GM21515 (cell line): ENCODE data around the gene TNNT3.

ENCODE experiments used
- ATAC-seq: cut with Tn5 transposase; IDR thresholded peaks from one replicate; pipeline ENCODE4 v1.9.1; 2021; ENCODE audit not compliant: unreplicated experiment

The TNNT3 gene

DNA sequence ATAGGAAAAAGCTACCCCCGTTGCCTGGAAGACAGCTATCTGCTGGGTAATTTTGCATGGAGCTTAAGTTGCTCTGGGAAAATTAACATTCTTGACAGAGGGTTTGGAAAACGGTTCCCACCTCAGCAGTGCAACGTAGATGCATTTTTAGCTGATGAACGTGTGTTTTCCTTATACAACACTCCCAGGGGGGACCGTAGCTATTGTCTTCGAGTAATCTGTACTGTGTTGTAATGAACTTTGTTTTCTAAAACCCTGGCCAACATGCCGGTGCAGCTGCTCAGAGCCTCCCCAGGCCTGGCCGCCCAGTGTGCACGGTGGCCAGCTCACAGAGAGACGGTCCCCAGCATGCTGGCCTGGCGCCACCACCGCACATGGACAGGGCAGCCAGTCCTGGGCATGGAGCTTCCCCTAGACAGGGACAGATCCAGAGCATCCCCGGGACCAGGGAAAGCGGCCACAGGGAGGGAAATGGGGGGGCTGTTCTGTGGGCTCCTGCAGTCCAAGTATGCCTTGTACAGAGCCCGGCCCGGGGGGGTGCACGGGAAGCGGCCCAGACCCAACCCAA is 2.2 kb downstream of the TNNT3 start:
- no peak for ATAC-seq

DNA sequence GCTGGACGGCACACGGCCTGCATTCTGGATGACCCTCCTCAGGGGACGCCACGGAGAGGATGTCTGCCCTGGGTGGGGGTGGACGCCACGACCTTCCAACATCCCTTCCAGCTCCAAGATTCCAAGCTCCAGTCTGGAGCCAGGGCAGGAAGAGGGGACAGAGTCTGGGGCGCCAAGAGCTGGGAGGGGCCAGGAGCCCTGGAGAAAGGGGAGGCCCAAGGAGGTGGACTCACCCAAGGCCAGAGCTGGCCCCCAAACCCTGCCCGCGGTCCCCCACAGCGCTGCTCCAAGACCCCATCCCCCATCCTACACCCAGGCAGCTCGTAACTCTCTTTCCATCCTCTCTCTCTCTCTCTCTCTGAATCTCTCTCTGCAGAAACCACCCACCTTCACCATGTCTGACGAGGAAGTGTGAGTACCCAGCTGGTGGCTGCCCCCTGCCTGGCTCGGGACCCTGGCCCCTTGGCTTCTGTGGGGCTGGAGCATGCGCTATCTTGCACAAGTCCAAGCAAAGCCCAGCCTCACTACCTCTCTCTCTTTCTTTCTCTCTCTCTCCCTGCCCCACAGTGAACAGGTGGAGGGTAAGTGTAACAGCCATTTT is 3.1 kb downstream of the TNNT3 start:
- no peak for ATAC-seq

DNA sequence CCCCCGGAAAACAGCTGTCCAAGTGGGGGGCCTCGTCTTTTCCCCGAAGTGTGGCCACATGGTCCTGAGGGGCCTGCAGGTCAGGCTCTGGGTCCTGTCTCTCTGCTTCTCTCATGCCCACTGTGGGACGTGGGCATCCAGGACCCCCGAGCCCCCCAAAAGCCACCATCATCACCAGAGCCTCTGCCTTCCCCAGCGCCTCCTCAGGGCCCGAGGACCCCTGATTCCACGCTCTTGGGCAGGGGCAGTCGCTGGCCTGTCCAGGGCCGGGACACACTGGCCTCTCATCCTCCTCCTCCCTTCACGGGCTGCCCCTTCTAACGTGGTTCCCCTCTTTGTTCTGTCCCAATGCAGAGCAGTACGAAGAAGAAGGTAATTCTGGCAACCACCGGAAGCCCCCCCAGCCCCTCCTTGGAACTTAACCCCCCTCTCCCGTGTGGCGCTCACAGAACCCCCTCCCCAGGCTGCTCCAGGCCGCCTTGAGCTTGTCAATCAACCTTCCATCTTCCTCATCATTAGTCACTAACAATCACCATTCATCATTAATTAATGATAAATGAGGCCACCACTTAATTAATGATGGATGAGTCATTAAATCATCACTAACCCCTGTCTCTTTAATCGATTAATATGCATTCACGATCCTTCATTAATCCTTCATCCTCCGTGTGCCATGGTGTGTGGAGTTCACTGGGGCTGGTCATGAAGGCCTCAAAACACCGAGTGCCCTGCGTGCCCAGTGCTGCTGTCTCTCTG is 3.9 kb downstream of the TNNT3 start:
- ATAC-seq, result no peak

DNA sequence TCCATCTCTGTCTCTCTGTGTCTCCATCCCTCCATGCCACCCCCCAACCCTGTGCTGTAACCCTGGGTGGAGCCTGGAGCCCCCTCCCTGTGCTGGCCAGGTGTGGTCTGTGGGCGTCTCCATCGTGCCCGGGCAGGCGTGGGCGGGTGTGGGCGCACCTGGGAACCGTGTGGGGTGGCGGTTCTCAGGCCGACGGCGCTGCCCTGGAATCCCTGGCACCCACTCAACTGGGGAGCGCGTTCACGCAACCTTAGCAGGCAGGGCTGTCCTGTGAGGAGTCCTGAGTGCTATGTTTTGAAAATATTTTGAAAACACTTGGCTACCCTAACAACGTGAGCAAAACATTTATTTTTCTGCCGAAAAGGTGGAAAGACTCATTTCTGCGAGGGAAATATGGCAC is 4.7 kb downstream of the TNNT3 start:
- ATAC-seq, result no peak

DNA sequence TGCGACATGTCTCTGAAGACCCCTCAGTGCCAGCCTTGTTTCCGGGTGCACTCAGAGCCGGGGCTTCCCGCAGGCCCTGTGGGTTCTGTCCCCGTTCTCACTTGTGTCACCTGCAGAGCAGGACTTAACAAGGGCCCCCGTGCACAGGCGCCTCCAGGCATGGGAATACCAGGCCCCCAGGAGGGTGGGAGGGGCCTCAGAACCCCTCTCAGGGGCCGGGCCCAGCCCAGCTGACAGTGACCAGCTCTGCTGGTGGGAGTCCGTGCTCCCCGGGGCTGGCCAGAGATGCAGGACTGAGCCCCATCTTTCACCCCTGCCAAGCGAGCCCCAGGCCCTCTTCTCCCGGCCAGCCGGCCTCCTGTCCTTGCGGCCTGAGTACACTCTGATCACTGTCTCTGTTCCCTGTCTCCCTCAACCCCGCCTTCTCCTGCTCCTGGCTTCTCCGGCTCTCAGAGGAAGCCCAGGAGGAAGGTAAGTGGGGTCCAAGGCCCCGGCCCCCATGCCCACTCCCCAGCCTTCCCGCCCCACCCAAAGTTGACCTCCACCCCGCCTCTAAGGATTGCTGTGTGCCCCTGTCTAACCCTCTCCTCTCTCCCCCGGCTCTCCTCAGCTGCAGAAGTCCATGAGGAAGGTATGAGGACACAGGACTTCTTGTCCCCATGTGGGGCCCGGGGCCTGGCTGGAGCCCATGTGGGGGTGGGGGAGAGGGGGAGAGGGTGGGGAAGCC is 5.3 kb downstream of the TNNT3 start:
- no peak for ATAC-seq

- ATAC-seq, result no peak
Measured at GRCh38 chr11:1925373-1926155, 6.1 kb downstream of the TNNT3 start.

DNA sequence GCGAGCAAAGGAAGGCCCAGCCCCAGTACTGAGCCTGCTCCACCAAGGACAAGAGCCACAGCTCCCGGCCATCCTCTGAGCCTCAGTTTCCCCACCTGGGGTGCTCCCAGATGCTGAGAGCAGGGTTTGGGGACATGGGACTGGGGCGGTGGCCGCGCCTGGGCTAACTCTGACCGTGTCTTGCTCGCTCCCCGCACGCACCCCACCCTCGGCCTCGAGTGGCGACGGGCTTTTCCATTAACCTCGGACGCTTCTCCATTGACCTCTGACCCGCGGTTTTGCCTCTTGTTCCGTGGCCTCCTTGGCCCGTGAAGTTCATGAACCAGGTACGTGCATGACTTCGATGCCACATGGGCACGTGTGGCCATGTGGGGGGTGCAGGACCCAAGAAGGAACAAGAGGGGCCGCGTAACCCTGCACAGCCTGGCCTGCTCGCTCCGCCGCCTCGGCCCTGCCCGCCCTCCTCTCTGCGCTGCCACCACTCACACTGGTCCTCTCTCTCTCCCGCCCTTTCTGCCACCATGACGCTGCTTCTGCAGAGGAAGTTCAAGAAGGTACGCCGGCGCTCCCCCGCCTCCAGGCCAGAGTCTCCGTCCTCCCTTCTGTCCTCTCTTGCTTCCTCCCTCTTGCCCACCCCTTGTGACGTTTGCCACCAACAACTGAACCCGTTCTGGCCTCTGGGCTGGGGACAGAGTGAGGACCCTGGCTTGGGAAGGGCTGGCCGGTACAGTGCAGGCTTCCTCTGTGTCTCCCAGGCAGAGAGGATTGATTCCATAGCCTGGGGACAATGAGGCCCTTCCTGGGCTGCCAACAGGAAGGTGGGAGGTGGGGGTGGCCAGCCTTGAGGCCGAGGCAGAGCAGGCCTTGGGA is 6.9 kb downstream of the TNNT3 start:
- no peak for ATAC-seq

- no peak for ATAC-seq
Measured at GRCh38 chr11:1927026-1927847, 7.7 kb downstream of the TNNT3 start.

DNA sequence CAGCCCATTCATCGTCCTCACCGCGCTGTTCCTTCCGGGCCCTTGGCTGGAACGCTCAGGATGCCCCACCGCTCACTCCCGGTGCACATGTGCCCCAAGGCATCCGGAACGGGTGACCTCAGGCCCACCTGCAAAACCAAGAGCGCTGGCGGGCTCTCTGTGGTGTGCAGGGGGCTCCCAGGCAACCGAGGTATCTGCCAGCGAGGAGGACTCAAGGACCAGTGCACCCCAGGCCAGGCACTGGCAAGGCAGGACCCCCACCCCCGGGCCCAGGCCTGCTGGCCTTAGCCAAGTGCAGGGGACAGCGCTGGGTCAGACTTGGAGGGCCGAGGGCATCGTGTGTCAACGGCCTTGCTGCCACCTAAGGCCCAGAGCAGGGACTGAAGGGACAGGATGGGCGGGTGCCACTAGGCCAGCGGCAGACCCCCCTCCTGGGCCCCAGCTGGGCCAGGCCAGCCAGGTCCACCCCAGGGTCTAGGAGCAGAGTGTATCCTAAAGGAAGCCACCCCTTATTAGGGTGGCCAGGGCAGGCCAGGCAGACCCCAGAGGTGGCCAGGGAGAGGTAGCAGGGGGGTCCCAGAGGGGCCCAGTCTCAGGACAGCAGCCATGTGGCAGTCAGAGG is 8.5 kb downstream of the TNNT3 start:
- ATAC-seq, result no peak

GRCh38 chr11:1928470-1928890 is 9.0 kb downstream of the TNNT3 start:
- no peak for ATAC-seq

GRCh38 chr11:1928891-1929541 is 9.5 kb downstream of the TNNT3 start:
- ATAC-seq, result no peak

DNA sequence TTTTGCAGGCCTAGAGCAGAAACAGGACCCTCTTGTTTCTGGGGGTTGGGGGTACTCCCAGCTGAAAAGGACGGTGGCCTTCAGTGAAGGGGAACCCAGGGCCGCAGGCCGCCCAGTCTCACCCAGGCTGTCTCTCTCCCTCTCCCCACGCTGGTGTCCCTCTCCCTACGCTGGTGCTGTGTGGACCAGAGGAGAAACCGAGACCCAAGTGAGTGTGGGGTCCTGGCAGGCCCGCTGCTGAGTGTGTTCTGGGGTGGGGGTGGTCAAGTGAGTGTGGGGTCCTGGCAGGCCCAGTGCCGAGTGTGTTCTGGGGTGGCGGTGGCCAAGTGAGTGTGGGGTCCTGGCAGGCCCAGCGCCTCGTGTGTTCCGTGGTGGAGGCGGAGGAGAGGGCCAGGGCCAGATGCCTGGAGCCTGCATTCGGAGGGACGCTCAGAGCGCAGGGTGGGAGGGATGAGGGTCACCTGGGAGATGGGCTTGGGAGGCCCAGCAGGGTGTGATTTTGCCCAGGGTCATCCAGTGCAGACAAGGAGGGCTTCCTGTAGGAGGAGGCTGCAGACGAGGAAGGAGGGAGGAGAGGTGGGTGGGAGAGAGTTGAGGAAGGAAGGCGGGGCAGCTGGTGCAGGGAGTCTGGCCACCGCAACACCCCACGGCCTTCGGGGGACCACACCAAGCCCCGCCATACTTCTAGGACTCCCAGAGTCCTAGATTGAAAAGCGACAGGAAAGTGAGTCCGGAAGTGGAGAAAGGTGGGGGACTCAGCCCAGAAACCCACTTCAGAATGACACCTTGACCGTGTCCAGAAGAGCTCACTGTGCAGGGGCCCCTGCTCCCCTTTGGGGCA is 10.3 kb downstream of the TNNT3 start:
- ATAC-seq, result no peak

DNA sequence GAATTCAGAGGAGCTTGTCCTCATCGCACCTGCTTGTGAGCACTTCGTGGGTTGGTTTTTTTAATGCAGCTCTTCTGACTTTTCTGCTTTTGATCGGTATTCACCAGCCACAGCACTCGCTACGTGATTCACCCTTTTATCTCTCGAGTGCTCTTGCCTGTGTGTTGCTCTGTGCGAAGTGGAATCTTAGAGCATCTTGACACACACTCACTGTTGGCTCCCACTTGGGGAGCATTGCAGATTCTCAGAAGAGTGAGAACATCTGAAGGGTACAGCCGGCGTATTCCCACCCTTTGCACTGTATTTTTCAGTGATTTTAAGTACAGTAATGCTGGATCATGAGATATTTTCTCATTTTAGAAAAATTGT is 10.9 kb downstream of the TNNT3 start:
- no peak for ATAC-seq

GRCh38 chr11:1931341-1932104 is 12.0 kb downstream of the TNNT3 start:
- no peak for ATAC-seq

DNA sequence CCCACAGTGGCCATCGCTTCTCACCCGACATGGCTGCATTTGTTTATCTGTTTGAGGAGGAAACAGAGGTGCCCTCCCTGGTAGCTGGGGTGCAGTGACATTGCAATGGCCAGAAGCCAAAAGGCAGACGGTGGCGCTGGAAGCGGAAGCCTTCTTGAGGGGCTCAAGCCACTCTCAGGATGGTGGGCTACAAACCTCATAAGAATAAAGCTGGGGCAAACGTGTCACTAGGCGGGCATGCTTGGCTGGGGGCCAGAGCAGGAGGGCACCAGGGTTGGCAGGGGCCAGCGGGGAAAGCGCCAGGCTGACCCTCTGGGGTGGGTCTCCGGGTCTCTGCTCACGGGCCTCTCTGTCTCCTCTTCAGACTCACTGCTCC is 12.6 kb downstream of the TNNT3 start:
- ATAC-seq, result no peak

GRCh38 chr11:1932681-1933080 is 13.2 kb downstream of the TNNT3 start:
- no peak for ATAC-seq
